GM12892 (cell line): Measurements from ENCODE around the gene SAAL1.

Experiments
- POLR2A ChIP-seq: IDR thresholded peaks from 2 replicates; pipeline ENCODE4 v1.6.1; 2011; ENCODE audit warnings: low read depth, low read length, control low read depth
- POLR2AphosphoS5 ChIP-seq: IDR thresholded peaks from 2 replicates; pipeline ENCODE4 v1.6.1; 2011; ENCODE audit warnings: low read depth, low read length, control low read depth
- TAF1 ChIP-seq: IDR thresholded peaks from 2 replicates; pipeline ENCODE4 v1.6.1; 2011; ENCODE audit warnings: low read depth, mild to moderate bottlenecking, control low read depth, low read length, borderline replicate concordance

GRCh38 chr11:18106688-18107087 is 806 bp upstream of the SAAL1 start:
- TF ChIP-seq POLR2A (no peak), TAF1 (no peak), POLR2AphosphoS5 (no peak)
